ENCODE measurements around the gene RALGAPA2. TPM values are rescaled to one million over a fixed set of nuclear protein-coding genes. Genes with fewer than 3 reads are reported as not detected.

The RALGAPA2 gene
- total RNA-seq, 1 experiment from 2014 or later = 9.8 TPM

DNA sequence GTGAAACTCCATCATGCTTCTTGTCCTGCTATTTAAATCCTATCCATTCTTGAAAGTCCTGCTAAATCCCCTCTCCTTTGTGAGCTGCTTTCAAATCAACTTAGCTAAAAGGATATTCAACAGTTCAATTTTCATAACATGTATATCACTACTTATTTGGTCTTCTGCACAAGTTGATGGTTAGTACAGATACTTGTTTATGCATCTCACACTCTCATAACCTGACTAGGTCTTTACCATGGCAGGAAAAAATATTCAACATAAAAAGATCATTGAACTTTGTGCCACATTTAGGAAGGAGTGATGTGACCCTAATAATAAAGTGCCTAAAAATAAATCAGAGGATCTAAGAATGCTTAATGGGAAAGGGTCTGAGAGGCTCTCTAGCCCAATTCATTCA lies 148.2 kb downstream of the RALGAPA2 start:
- CTCF ChIA-PET = interaction anchor here (0.5 kb wide), 1 partner anchor 483 kb away, joined by 4 read pairs; no protein-coding TSS in a partner anchor

DNA sequence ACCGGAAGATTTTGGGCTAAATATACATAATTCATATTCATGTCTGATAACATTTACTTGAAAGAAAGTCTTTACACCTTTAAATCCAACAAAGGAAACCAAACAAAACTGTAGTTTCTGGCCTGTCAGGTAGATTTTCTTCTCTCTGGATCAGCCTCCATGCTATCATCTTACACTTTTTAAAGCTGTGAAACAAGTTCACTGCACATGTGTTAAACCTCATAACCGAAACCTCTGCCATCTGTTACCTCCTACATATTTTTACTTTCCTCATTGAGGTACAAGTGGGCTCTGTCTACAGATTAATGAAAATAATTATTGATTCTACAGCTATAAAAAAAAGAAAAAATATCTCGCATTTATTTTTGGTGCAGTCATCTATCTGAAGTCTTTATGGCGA lies 149.9 kb downstream of the RALGAPA2 start:
- ATAC-seq (no peak), DNase-seq (no peak)
- H3K36me3 ChIP-seq (ENCODE audit: low read depth, low read length) = no peaks in the 10 kb centered on the region
- no peaks in the 10 kb centered on the region for H3K27me3 ChIP-seq (ENCODE audit: low read length)
- BruUV-seq (replicated peaks) = no TSS peak
- H3K9me3 ChIP-seq (ENCODE audit: low read length) = no peaks in the 10 kb centered on the region
- H4K20me1 ChIP-seq (ENCODE audit: low read length) = no peaks in the 10 kb centered on the region
- ChIA-PET CTCF (no interaction called here), POLR2A (ENCODE audit: unreplicated experiment) (no interaction called here)
- no peaks in the 10 kb centered on the region for H3K79me2 ChIP-seq (ENCODE audit: low read length)
- no peak for TF ChIP-seq EZH2 (IDR thresholded peaks at IDR 0.05; ENCODE audit: low read length, unreplicated experiment)
- no peak for TF ChIP-seq EZH2phosphoT487 (IDR thresholded peaks at IDR 0.05; ENCODE audit: borderline replicate concordance, low read length)
- TF ChIP-seq CTCF (conservative IDR thresholded peaks at IDR 0.05; ENCODE audit: low read depth, low read length) = no peak
- no peaks in the 10 kb centered on the region for H3K4me1 ChIP-seq (ENCODE audit: insufficient read depth, low read length)
- H3K4me2 ChIP-seq (ENCODE audit: low read length) = no peak overlapping the region
- H3K9ac ChIP-seq (ENCODE audit: low read length) = no peak overlapping the region
- no peak overlapping the region for H3K4me3 ChIP-seq (ENCODE audit: low read length)
- H3K27ac ChIP-seq (ENCODE audit: low read length) = no peak overlapping the region
- intact Hi-C loops (cut with micrococcal nuclease) = no loop called here
- no peak overlapping the region for H2AFZ ChIP-seq (ENCODE audit: low read length)
- no peaks in the 10 kb centered on the region for H3F3A ChIP-seq (ENCODE audit: low read length, unreplicated experiment)
- no peaks in the 10 kb centered on the region for H3K9me2 ChIP-seq (replicated peaks; ENCODE audit: low read length)

More for the DNA sequence above, 148.2 kb downstream of the RALGAPA2 start:
- DNase-seq = no peak
- H3K9me3 ChIP-seq (ENCODE audit: low read length) = no peaks in the 10 kb centered on the region
- H3K27me3 ChIP-seq (ENCODE audit: low read length) = no peaks in the 10 kb centered on the region
- no peaks in the 10 kb centered on the region for H4K20me1 ChIP-seq (ENCODE audit: low read length)
- H3K79me2 ChIP-seq (ENCODE audit: low read length) = no peaks in the 10 kb centered on the region
- H2AFZ ChIP-seq (ENCODE audit: low read length) = no peak overlapping the region
- H3K9ac ChIP-seq (ENCODE audit: low read length) = no peak overlapping the region
- H3K4me3 ChIP-seq (ENCODE audit: low read length) = no peak overlapping the region
- no peak for TF ChIP-seq EZH2phosphoT487 (IDR thresholded peaks at IDR 0.05; ENCODE audit: borderline replicate concordance, low read length)
- TF ChIP-seq CTCF (conservative IDR thresholded peaks at IDR 0.05; ENCODE audit: low read depth, low read length) = no peak
- TF ChIP-seq EZH2 (IDR thresholded peaks at IDR 0.05; ENCODE audit: low read length, unreplicated experiment) = no peak
- no TSS peak for BruUV-seq (replicated peaks)
- intact Hi-C loops (cut with micrococcal nuclease) = no loop called here
- H3F3A ChIP-seq (ENCODE audit: low read length, unreplicated experiment) = no peaks in the 10 kb centered on the region
- no peaks in the 10 kb centered on the region for H3K36me3 ChIP-seq (ENCODE audit: low read depth, low read length)
- no peak for ATAC-seq
- H3K4me1 ChIP-seq (ENCODE audit: insufficient read depth, low read length) = no peaks in the 10 kb centered on the region
- no peak overlapping the region for H3K27ac ChIP-seq (ENCODE audit: low read length)
- no peaks in the 10 kb centered on the region for H3K9me2 ChIP-seq (replicated peaks; ENCODE audit: low read length)
- H3K4me2 ChIP-seq (ENCODE audit: low read length) = no peak overlapping the region
- POLR2A ChIA-PET (ENCODE audit: unreplicated experiment) = no interaction called here

DNA sequence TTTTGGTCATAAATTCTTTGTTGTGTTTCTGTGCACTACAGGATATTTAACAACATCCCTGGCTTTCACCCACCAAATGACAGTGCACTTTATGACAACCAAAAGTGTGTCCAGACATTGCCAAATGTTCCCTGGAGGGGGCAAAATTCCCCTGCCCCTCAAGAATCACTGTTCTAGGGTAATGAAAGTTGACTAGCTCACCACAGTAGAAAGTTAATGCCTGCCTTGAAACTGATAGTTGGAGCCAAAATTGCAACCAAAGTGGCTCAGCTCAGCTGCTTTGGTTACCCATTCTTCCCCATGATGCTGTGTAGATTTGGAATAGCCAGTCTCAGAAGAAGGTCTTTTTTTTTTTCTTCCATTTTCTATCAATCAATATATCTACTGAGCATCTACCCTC lies 150.6 kb downstream of the RALGAPA2 start:
- no peaks in the 10 kb centered on the region for H3K36me3 ChIP-seq (ENCODE audit: low read depth, low read length)
- no peaks in the 10 kb centered on the region for H3K27me3 ChIP-seq (ENCODE audit: low read length)
- no peak overlapping the region for H2AFZ ChIP-seq (ENCODE audit: low read length)
- no peak for DNase-seq
- ChIA-PET CTCF (no interaction called here), POLR2A (ENCODE audit: unreplicated experiment) (no interaction called here)
- H3K79me2 ChIP-seq (ENCODE audit: low read length) = no peaks in the 10 kb centered on the region
- H3K4me1 ChIP-seq (ENCODE audit: insufficient read depth, low read length) = no peaks in the 10 kb centered on the region
- intact Hi-C loops (cut with micrococcal nuclease) = no loop called here
- no peak for TF ChIP-seq EZH2phosphoT487 (IDR thresholded peaks at IDR 0.05; ENCODE audit: borderline replicate concordance, low read length)
- no peak for TF ChIP-seq EZH2 (IDR thresholded peaks at IDR 0.05; ENCODE audit: low read length, unreplicated experiment)
- TF ChIP-seq CTCF (conservative IDR thresholded peaks at IDR 0.05; ENCODE audit: low read depth, low read length) = no peak
- H3K9me2 ChIP-seq (replicated peaks; ENCODE audit: low read length) = no peaks in the 10 kb centered on the region
- no peaks in the 10 kb centered on the region for H3F3A ChIP-seq (ENCODE audit: low read length, unreplicated experiment)
- no peaks in the 10 kb centered on the region for H3K9me3 ChIP-seq (ENCODE audit: low read length)
- H3K27ac ChIP-seq (ENCODE audit: low read length) = no peak overlapping the region
- BruUV-seq (replicated peaks) = no TSS peak
- ATAC-seq = no peak
- no peak overlapping the region for H3K4me2 ChIP-seq (ENCODE audit: low read length)
- no peak overlapping the region for H3K9ac ChIP-seq (ENCODE audit: low read length)
- H3K4me3 ChIP-seq (ENCODE audit: low read length) = no peak overlapping the region
- H4K20me1 ChIP-seq (ENCODE audit: low read length) = no peaks in the 10 kb centered on the region
